ENCODE data around the gene SUGCT.
"Not testable (repeated sequence)": the region's sequence is repeated elsewhere in the genome, so short reads cannot be mapped to it uniquely, and the experiment has no call there.

SUGCT gene

DNA sequence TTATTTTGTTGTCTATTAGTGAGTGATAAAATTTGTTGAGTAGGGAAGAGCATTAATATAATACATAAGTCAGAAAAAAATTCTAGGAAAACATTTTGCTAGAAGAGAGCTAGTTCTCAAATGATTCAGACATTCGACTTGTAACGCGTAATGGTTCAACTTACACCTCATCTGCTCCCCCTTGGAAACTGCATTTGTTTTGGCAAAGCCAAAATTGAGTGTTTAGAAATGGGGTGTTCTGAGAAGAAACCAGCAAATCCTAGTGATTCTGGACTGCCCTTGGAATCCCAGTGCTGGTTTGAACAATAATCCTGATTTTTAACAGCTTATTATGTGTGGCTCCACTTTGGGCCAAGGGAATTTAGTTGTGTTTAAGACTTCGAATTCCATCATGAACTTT lies 475.7 kb downstream of the SUGCT start:
- DNase-seq = no peak

- DNase-seq = no peak
Observed at GRCh38 chr7:40611095-40611871, 476.5 kb downstream of the SUGCT start.

GRCh38 chr7:40612298-40612697 lies 477.5 kb downstream of the SUGCT start:
- DNase-seq = no peak

DNA sequence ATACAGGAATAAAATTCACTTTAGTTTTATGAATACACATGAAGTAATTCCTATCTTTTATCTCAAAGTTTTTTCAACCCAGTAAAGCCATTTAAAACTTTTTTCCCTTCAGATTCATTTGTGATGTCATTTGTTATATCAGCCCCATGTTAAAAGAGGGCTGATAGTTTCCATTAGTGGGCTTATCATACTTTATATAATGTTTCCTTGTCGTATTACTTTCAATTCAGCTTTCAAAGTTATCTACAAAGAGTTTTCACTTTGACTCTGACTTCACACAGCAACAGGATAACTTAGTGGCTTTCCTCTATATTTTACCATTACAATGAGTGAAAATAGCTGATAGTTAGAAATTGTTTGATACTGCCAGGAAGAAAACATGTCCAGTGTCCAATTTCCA lies 484.8 kb downstream of the SUGCT start:
- DNase-seq = no peak

GRCh38 chr7:40621592-40621998 lies 486.8 kb downstream of the SUGCT start:
- DNase-seq = no peak

DNA sequence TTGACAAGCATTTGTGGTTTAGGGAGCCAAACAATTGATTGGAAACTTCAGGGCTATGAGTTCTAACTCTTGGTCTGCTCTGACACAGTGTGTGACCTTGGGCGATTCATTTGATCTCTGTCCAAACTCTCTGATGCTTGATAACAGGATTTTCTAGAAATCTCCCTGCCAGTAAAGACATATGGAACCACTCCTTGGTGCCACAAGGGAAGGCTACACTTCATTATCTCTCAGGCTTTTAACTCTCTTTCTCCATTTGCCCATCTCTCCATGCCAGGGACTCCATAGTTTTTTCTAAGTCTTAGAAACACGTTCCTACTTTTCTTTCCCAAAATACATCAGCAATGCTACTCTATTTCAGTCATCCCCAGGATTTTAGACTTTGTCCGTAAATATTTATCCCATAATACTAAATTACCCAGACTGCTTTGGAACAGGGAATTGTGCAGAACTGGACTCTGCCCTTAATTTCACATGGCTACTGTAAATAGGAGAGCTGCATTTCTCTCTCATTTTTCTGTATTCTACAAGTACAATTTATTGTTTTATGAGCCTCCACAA lies 488.2 kb downstream of the SUGCT start:
- DNase-seq = no peak

GRCh38 chr7:40623863-40624262 lies 489.1 kb downstream of the SUGCT start:
- DNase-seq = no peak

DNA sequence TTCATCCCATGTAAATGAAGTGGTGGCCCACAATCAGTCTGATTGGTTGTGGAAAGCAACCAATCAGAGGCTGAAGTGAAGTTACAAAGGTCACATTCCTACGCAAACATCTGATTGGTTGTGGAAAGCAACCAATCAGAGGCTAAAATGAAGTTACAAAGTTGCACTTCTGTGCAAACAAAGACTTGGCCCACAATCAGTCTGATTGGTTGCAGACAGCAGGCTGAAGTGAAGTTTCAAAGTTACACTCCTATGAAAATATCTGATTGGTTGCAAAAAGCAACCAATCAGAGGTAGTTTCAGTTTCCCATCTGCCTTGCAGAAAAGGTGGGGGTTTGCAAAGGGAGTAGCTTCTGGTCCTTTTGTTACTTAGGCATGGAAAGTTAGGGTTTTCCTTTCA lies 492.6 kb downstream of the SUGCT start:
- DNase-seq = not testable (repeated sequence)

DNA sequence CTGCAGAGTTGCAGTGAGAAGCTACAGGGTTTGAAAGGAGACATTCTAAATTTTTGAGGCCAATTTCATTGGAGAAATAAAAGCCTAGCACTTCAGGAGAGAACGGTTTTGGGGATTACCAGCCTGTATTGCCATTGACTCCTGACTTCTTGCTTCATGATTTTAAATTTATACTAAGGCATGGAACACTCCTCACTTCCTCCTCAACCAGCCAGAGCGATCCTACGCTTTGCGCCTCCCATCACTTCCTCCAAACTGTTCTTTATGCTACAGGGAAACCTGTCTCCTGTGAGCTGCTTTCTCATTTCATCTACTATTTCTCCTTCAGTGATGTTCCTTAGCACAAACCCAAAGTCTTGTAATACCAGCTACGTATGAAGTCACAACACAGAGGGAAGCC lies 495.1 kb downstream of the SUGCT start:
- no peak for DNase-seq

DNA sequence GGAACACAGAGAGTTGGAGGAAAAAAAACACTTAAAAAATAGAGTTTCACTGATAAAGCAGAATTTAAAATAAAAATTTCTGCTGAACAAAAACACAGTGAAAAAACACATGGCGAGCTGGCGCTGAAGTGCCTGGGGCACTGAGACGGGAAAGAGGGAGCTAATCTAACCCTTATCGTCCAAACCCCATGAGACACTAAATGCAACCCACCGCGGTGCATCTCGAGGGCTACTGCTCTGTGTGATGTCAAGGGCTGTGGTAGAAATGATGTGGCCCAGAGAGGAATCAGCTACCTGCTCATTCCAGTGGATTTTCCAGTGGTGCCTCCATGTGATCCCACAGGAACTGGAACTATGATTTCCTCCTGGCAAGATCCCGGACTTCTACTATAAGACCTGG lies 499.3 kb downstream of the SUGCT start:
- DNase-seq = no peak

GRCh38 chr7:40638545-40639320 lies 503.9 kb downstream of the SUGCT start:
- no peak for DNase-seq

GRCh38 chr7:40640566-40640965 lies 505.8 kb downstream of the SUGCT start:
- DNase-seq = no peak

- no peak for DNase-seq
Observed at GRCh38 chr7:40641701-40642100, 506.9 kb downstream of the SUGCT start.

- DNase-seq = no peak
Observed at GRCh38 chr7:40643664-40644063, 508.9 kb downstream of the SUGCT start.

GRCh38 chr7:40644454-40645188 lies 509.8 kb downstream of the SUGCT start:
- DNase-seq = no peak

GRCh38 chr7:40645197-40645596 lies 510.4 kb downstream of the SUGCT start:
- DNase-seq = no peak

- no peak for DNase-seq
Observed at GRCh38 chr7:40646717-40647116, 511.9 kb downstream of the SUGCT start.

DNA sequence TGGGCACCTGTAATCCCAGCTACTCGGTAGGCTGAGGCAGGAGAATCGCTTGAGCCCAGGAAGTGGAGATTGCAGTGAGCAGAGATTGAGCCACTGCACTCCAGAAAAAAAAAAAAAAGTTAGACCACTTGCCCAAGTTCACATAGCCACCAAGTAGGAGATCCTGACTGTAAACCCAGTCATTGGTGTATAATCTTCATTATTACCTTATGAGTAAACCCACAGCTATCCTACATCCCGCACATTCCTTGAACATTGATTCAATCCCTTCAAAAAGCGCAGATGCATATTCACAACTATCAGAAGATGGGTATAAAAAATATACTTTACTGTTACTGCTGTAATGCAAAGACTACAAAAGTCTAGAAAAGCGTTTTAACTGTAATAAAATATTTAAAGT lies 512.9 kb downstream of the SUGCT start:
- DNase-seq = no peak

GRCh38 chr7:40649247-40649646 lies 514.4 kb downstream of the SUGCT start:
- no peak for DNase-seq

DNA sequence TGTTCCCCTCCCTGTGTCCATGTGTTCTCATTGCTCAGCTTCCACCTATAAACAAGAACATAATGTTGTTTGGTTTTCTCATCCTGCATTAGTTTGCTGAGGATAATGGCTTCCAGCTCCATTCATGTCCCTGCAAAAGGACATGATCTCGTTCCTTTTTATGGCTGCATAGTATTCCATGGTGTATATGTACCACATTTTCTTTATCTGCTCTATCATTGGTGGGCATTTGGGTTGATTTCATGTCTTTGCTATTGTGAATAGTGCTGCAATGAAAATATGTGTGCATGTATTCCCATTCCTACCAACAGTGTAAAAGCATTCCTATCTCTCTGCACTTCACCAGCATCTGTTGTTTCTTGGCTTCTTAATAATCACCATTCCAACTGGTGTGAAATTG lies 516.1 kb downstream of the SUGCT start:
- DNase-seq = not testable (repeated sequence)

DNA sequence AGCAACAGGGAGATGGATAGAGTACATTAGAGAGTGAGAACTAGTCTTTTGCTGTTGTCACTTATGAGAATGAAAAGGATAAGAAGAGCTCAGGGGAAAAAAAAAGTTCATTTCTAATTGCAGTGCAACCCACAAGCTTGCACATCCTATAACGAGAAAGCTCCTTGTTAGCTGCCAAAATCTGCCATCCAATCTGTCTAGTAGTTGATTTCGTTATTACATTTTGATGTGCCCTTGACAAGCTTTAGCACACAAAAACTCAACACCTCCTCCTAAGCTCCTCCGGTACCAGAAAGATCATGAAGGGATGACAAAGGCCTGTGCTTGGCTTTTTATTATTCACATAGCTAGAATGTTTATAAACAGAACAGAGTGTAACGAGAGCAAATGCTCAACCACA lies 519.4 kb downstream of the SUGCT start:
- DNase-seq = no peak

- no peak for DNase-seq
Observed at GRCh38 chr7:40655426-40655825, 520.6 kb downstream of the SUGCT start.

Data from anterior cingulate cortex (tissue), 58 donors.